NCI-H1048 (cell line): ENCODE measurements around the gene ING3.
"Not testable (repeated sequence)": the region's sequence is repeated elsewhere in the genome, so short reads cannot be mapped to it uniquely, and the experiment has no call there.

Experiments used
- DNase-seq: peaks from one replicate; lab custom pipeline; 2025; lab: John Stamatoyannopoulos, UW

Gene ING3

GRCh38 chr7:121003986-121004685 lies 53.6 kb downstream of the ING3 start:
- DNase-seq, result no peak

DNA sequence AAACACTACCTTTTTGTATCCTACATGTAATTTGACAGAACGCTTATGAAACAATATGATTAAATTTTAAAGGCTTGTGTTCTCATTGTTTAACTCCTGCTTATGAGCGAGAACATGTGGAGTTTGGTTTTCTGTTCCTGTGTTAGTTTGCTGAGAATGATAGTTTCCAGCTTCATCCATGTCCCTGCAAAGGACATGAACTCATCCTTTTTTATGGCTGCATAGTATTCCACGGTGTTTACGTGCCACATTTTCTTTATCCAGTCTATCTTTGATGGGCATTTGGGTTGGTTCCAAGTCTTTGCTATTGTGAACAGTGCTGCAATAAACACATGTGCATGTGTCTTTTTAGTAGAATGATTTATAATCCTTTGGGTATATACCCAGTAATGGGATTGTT lies 54.5 kb downstream of the ING3 start:
- DNase-seq, result not testable (repeated sequence)

- no peak for DNase-seq
Observed at GRCh38 chr7:121005996-121006584, 55.5 kb downstream of the ING3 start.

- DNase-seq, result no peak
Observed at GRCh38 chr7:121006711-121007315, 56.2 kb downstream of the ING3 start.

GRCh38 chr7:121008816-121009215 lies 58.2 kb downstream of the ING3 start:
- no peak for DNase-seq

DNA sequence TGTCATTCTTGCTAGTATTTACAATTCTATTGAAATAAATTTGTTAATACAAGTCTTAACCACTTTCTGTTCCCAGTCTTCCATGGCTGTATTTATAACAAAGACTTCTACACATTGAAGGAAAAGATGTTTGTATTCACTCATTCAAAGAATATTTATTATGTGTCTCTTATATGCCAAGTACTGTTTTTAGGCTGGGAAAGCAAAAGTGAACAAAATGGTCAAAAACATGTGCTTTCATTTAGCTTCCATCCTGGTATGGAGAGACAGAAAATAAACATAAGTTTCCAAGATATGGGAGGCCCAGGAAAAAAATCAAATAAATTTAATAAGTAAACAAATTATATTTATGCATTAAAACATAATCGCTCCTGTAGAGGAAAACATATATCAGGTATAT lies 60.8 kb downstream of the ING3 start:
- DNase-seq, result no peak

DNA sequence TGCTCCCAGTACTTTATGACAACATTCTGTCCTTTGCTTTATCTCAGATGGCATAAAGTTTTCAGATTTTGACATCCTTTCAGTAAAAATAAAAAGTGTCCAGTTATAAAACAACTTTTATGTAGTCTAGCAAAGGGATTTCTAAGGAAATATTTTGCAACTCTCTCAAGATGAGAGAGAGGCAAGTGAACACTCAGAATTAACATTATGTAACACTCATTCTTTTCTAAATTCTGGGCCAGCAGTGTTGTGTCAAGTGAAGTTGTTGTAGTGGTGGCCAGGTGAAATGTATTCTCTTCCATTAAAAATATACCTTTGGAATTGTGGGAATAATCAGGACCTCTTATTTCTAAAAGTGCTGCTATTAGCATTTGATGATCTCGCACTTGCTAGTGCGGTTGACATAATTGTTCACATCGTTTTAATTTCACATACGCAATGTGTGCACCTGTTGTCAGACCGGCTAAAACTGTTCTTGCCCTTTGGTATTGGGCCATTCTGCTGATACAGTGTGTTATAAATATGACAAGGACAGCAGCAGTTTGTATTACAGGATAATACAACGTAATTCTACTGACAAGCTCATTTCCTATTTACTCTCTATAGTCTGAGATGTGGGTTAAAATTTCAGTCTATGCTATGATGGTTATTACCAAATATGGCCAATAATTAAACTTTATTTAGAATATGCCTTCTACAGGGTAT lies 61.7 kb downstream of the ING3 start:
- no peak for DNase-seq

DNA sequence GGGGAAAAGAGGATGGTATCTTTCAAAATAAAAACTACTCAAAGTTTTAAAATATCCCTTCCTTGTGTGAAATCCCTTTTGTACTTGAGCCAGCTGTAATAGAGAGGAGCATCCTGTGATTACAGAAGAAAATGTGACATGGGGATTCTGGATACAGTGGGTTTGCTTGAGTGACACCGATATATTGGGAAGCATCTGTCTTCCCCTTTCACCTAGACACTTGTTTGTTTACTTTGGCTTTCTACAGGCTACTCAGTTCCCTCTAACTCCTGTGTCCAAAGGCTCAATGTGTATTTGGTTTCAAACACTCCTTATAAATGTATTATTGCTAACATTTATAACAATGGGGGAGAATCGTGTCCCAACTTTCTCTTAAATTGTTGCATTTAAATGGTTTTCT lies 62.3 kb downstream of the ING3 start:
- no peak for DNase-seq

- no peak for DNase-seq
Observed at GRCh38 chr7:121015560-121015959, 65.0 kb downstream of the ING3 start.

DNA sequence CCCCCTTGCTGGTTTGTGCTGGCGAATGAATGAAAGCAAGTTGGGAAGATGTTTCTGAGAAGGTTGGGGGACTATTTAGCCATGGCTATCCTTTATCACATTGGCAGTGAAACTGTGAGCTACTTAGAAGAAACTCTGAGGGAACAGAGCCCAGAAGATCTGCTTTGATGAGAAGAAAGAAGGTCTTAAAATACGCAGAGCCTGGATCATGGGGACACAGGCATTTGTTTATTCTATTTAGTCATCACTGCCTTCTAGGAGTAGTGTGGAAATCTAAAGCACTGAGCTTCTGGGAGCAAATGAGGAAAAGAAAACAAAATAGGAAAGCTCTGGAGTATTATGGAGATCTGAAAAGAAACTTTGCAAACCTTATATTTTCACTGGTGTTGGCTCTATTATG lies 66.4 kb downstream of the ING3 start:
- no peak for DNase-seq

GRCh38 chr7:121017586-121017985 lies 67.0 kb downstream of the ING3 start:
- DNase-seq, result no peak

GRCh38 chr7:121019018-121019417 lies 68.4 kb downstream of the ING3 start:
- DNase-seq, result no peak

GRCh38 chr7:121020249-121020988 lies 69.8 kb downstream of the ING3 start:
- no peak for DNase-seq

GRCh38 chr7:121020989-121021969 lies 70.7 kb downstream of the ING3 start:
- DNase-seq, result no peak

DNA sequence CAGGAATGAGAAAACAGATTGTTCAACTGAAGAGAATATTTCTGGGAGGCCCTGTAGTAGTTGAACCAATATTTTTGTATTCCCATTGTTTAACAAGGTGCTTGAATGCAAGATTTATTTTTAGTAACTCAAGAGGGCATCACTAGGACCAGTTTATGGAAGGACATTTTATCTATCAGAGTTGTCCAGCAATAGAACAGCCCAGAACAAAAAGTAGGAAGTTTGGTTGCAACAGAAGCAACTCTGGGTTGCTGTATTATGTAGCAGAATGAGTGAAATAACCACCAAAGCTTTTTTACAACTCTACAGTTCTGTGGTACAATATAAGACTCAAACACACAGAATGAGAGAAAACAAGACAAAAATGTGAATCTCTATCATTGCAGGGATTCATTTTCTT lies 72.6 kb downstream of the ING3 start:
- no peak for DNase-seq

DNA sequence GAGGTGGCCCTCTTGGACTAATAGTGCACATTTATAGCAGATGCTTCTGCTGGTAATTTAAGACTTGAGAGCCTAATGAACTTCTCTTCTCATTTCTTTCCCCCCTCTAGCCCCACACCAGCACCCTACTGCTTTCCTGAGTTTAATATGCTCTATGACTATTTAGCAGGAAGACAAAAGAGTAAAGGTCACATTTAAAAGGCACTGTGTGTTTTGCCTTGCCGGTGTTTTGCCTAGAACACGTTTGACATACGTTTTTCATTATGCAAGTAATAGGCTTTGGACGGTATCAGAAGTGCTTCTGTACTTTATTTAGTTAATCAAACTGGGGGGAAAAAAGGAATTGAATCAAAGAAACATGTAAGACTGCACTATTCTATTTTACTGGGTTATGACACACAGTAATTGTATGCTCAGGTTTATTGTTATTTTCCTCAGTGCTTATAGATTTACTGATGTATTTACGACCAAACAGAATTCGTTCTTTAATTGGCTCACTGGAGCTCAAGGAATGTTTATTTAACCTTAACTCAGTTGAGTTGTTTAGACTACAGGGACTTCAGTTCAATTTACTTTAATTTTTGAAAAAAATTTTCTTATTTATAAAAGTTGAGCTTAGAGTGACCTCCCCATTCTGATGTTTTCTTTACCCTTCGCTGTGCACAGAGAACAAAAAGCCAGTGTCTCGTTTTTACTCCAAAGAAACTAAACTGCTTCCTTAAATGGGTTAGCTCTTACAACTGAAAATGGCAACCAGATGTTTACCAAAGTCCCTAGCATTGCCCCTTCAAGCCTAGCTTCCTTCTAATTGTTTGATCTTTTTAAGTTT lies 73.3 kb downstream of the ING3 start:
- no peak for DNase-seq

GRCh38 chr7:121024611-121025010 lies 74.0 kb downstream of the ING3 start:
- no peak for DNase-seq

DNA sequence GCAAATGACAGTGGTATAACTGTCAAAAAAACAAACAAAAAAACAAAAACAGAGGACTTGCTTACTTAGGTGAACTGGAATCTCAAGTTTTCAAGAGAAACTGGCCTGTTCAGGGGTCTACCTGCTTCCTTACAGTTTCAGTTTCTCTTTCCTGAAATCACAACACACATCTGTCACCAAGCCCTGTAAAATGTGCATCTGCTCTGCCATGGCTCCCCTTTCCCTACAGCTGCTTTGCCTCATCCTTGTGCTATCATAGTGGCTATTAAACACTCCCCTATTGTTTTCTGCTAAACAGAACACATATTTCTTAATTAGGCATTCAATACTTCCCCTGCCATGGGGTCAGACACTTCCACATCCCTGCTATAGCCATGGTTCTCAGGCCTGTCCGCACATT lies 75.6 kb downstream of the ING3 start:
- no peak for DNase-seq

GRCh38 chr7:121026577-121027111 lies 76.1 kb downstream of the ING3 start:
- no peak for DNase-seq
